HG02571 (cell line): ENCODE results near the gene ATP4B.

ENCODE experiments used
- ATAC-seq: cut with Tn5 transposase; IDR thresholded peaks from one replicate; pipeline ENCODE4 v1.9.1; 2021; ENCODE audit warnings: mild to moderate bottlenecking, moderate library complexity; ENCODE audit not compliant: unreplicated experiment

The ATP4B gene

DNA sequence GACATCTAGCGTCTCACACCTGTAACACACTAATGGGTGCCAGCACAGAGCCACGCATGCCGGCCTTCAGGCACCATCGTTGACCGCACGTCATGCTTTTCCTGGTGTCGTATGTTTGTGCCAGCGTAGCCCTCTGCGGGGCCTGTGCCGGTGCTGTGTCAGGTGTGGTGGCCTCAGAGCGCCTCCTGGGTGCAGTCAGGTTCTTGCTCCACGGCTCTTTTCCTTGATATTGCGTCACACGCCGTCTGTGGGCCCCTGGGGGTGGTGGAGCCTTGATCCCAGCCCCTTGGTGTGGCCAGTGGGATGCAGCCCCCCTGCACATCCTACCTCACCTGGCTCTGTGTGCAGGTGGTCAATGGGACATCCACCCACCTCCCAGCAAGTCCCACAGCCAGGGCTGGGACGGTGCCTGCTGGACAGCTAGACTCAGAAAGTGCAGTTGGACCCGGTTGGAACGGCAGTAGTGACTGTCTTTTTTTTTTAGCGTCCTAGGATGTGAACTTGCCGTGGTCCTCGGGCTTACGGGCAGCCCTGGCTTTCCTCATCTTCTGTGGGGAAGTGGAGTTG lies 48.9 kb downstream of the ATP4B start:
- no peak for ATAC-seq

- ATAC-seq = no peak
These were observed 49.9 kb downstream of the ATP4B start for GRCh38 chr13:113607889-113608635.

DNA sequence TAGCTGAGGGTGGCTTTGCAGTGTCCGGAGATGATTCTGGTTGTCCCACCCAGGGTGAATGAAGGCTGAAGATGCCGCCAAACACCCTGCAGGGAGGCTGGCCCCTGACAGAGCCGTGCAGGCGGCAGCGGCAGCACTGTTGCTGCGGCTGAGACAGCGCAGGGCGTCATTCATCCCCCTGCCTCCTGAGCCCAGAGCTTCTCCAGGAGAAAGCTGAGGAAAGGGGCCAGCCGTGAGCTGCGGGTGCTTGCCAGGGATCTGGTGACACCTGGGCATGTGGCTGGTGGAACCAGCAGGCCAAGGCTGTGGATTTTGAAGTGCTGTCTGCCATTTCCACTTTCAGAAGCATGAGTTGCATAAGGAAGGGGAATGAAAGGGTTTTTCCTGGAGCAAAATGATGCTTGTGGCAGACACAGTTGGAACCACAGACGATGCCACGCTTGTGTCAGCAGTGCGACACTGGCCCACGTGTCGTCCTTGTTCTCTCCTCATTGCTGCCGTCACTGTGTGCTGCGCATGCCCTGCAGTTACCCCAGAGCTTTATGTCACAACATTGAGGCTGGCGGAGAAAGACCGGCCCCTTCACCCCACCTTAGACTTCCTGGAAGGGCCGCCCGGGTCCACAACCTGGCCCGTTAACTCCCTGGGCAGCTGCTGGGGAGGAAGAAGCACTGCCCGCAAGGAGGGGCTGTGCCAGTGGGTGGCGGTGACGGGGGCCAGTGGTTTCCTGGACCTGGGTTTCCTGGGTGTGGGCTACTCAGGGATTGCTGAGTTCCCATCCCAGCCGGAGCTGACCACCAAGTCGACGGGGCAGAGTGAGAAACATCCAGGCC lies 50.7 kb downstream of the ATP4B start:
- ATAC-seq = no peak

DNA sequence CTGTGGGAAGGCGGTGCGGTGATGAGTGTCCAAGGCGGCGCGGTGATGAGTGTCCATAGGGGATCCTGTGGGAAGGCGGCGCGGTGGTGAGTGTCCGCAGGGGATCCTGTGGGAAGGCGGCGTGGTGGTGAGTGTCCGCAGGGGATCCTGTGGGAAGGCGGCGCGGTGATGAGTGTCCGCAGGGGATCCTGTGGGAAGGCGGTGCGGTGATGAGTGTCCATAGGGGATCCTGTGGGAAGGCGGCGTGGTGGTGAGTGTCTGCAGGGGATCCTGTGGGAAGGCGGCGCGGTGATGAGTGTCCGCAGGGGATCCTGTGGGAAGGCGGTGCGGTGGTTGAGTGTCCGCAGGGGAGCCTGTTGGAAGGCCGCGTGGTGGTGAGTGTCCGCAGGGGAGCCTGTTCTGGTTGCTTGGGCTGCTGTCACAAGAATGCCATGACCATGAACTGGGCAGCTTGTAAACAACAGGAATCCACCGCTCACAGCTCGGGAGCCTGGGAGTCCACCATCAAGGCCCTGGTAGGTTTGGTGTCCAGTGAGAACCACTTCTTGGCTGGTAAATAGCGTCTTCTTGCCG lies 52.0 kb downstream of the ATP4B start:
- ATAC-seq = no peak

DNA sequence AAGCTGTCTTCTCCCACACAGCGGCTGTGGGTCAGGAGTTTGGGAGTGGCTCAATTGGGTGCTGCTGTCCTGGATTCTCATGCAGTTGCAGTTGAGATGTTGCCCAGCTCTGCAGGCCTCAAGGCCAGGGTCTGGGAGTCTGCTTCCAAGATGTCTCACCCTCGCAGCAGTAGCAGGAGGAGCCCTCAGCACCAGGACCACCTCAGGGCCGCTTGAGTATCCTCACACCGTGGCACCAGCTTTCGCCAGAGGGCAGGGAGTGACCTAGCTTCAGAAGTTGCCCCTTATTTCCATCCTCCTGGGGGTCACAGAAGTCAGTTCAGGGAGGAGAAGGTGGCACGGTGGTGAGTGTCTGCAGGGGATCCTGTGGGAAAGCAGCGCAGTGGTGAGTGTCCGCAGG lies 52.5 kb downstream of the ATP4B start:
- no peak for ATAC-seq

GRCh38 chr13:113604186-113604585 lies 53.8 kb downstream of the ATP4B start:
- no peak for ATAC-seq

- no peak for ATAC-seq
These were observed 54.8 kb downstream of the ATP4B start for GRCh38 chr13:113603116-113603710.

DNA sequence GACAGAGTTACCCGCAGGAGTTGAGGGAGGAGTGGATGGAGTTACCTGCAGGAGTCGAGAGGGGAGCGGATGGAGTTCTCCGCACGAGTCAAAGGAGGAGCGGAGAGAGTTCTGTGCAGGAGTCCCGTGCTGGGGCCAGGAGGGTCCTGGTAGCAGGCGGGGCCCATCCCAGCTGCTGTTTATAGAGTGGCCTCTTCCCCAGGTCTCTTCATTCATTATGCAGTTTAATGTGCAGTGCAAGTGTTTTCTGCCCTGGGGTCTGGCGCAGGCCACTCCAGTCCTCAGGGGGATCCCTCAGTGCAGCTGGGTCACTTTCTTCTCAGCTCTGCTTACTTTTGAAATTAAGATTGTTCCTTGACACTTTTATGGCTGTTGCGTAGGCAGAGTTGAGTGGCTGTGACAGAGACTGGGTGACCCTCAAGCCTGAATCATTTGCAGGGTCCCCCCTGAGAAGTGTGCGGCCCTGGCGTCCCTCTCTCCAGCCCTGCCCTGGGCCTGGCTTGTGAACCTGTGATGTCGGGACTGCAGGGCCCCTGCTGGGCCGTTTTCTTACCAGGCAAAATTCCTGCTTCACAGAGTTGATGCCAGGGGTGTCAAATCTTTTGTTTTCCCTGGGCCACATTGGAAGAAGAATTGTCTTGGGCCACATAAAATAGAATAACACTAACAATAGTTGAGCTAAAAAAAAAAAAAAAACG lies 55.6 kb downstream of the ATP4B start:
- no peak for ATAC-seq

DNA sequence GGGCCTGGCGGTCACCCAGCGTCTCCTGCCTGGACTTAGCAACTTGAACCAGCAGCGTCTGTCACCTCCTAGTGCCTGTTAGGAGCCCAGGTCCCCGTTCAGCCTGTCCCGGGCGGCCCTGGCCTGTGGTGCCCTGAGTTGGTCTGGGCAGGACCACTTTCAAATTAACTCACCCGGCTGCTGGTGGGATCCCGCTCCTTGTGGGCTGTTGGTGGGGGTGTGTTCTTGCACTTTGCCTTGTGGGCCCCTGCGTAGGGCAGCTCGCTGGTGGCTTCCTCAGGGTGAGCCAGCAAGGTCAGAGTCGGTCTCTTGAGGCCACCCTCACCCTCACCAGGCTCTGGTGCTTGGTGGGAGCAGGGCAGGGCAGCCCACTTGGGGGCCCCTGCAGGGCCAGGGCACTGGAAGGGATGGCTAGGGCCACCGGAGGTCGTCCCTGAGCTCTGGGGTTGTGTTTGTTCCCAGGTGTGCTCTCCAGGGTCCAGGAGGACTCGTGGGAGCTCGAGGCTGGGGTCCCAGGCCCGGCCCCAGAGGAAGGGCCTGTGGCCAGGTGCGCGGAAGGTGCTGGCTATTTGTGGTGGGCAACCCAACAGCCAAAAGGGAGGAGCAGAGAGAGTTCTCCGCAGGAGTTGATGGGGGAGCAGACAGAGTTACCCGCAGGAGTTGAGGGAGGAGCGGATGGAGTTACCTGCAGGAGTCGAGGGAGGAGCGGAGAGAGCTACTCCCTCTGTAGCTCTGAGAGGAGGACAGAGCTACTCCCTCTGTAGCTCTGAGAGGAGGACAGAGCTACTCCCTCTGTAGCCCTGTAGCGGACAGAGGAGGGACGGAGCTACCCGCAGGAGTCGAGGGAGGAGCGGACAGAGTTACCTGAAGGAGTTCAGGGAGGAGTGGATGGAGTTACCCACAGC lies 56.6 kb downstream of the ATP4B start:
- ATAC-seq = no peak

DNA sequence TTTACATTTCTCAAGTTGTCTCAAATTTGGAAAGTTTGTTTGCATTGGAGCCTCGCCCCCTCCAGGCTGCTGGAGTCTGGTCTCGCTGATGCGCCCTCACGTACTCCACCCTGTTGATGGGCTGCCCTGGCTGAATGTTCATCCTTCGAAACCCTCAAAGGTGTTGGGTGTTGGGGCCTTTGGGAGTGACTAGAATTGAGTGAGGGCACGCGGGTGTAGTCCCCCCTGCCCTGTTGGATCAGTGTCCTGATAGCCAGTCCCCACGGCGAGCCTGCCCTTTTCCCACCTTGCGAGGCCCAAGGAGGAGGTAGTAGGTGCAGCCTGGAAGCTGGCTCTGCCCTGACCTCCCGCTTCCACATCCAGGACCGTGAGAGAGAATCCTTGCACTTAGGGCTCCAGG lies 58.6 kb downstream of the ATP4B start:
- ATAC-seq = no peak
